Memory B cell (primary cell): ENCODE data around the gene SCD5.

ENCODE experiments used
- ATAC-seq: fragments of 150-1000 bp; cut with Tn5 transposase; 2 replicates; pipeline ENCODE4 v1.10.0; 2021; ENCODE audit warnings: low read depth, mild to moderate bottlenecking, moderate library complexity
- DNase-seq, 2 donors: peaks; one replicate each; pipeline ENCODE4 v3.0.0; 2022; ENCODE audit warnings: low spot score in 2 of 2
- H3K27ac Mint-ChIP-seq: one replicate; pipeline ENCODE4 v1.8.0; 2022; ENCODE audit warnings: mild to moderate bottlenecking, moderate library complexity, mixed read lengths
- H3K27me3 Mint-ChIP-seq: one replicate; pipeline ENCODE4 v1.8.0; 2022; ENCODE audit warnings: mixed read lengths
- H3K36me3 Mint-ChIP-seq: one replicate; pipeline ENCODE4 v1.8.0; 2022; ENCODE audit warnings: mild to moderate bottlenecking, mixed read lengths
- H3K4me1 Mint-ChIP-seq: one replicate; pipeline ENCODE4 v1.8.0; 2022; ENCODE audit warnings: mixed read lengths
- H3K4me3 Mint-ChIP-seq: one replicate; pipeline ENCODE4 v1.8.0; 2022; ENCODE audit warnings: mild to moderate bottlenecking, moderate library complexity, mixed read lengths
- H3K9me3 Mint-ChIP-seq: one replicate; pipeline ENCODE4 v1.8.0; 2022; ENCODE audit warnings: mixed read lengths

Gene SCD5

DNA sequence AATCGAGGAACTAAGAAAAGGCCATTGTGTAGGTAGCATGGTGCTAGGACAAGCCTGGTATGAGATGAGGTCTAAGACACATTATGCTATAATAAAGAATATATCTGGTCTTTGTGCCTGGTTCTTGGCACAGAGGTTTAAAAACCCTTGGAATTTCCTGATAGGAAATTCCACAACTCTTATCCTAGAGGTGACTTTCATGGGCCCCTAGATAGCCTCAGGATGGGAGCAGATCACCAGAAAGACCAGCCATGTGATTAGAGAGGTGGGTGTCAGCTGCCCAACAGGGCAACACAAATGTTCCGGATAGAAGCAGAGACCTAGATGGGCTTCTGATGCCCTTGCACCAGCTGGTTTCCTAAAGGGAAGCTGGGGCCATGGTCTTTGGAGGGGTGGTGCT lies 107.2 kb downstream of the SCD5 start:
- Mint-ChIP-seq H3K4me3 (no peak overlapping the region), H3K27me3 (peaks cover 4% of the 10 kb centered on the region), H3K27ac (no peak overlapping the region)

DNA sequence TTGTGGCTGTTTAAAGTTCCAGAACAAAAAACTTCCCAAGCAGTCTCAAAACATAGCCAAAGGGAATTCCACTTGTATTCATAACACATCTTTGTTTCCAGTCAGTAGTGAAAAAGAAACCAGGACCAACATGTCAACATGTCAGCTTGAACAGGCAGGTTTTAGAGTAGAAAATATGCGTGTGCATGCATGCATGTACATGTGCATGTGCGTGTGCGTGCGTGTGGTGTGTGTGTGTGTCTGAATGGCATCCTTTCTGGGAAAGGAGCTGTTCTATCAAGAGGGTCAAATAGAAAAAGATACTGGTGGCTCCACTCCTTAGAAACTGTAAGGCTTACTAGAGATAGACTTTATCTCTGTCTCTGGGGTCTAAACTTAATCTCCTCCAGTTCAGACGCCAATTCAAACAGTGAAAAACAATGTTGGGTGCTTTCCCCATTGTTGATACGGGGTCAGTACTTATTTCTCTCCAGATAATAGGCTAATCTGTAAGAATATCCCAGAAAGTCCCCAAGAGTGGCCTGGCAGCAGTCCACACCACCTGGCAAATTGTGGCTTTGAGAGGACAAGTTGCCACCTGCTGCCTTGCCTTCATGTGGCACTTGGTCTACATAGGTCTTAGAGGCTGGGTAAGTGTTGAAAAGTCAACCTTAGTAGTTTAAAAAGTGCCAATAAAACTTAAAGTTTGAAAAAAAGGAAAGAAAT lies 110.4 kb downstream of the SCD5 start:
- H3K9me3 Mint-ChIP-seq, result no peaks in the 10 kb centered on the region
- H3K4me1 Mint-ChIP-seq, result no peaks in the 10 kb centered on the region
- no peaks in the 10 kb centered on the region for H3K36me3 Mint-ChIP-seq
- no peak for DNase-seq
- ATAC-seq, result no peak
- H3K4me3 Mint-ChIP-seq, result no peak overlapping the region
- H3K27ac Mint-ChIP-seq, result no peak overlapping the region
- peaks cover 8% of the 10 kb centered on the region for H3K27me3 Mint-ChIP-seq

More for the DNA sequence above, 107.2 kb downstream of the SCD5 start:
- Mint-ChIP-seq H3K9me3 (no peaks in the 10 kb centered on the region), H3K36me3 (no peaks in the 10 kb centered on the region), H3K4me1 (no peaks in the 10 kb centered on the region)
- no peak for ATAC-seq
- DNase-seq, result no peak

DNA sequence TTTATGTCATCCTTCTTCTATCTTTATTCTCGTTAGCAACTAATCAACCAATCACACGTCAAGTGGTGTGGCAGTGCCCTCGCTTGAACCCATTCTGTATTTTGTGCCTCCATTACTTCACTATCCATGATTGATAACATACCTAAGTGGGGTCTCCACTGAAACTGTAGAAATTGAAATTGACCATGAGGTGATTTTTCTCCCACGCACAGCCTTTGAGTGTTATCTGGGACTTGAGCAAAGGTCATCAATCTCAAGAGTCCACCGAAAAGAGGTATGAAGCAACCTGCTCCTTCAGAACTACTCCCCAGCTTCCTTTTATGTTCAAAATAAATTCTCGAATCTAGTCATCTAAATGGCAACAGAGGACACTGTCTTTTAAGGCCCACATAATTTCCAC lies 111.1 kb downstream of the SCD5 start:
- Mint-ChIP-seq H3K36me3 (no peaks in the 10 kb centered on the region), H3K27me3 (peaks cover 7% of the 10 kb centered on the region), H3K9me3 (no peaks in the 10 kb centered on the region)

DNA sequence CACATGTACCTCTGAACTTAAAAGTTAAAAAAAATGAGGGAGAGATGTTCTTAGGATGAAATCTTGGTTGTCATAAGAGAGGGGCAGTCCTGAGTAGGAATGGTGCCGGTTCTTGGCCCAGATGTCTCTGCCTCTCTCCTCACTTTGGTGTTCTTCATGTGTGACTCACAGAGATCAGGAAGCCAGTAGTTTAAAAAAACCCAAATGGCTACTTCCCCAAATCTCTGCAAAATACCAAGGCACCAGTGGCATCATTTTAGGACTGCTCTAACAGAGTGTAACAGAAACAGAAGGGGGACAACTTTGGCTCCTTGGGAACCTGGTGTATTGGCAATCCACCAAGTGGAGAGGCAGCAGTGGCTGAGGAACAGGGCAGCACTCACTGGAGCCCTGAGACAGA lies 116.8 kb downstream of the SCD5 start:
- no peaks in the 10 kb centered on the region for H3K9me3 Mint-ChIP-seq
- DNase-seq (no peak), ATAC-seq (no peak)
- peaks cover 13% of the 10 kb centered on the region for H3K27me3 Mint-ChIP-seq
- H3K27ac Mint-ChIP-seq, result no peak overlapping the region
- H3K4me3 Mint-ChIP-seq, result no peak overlapping the region
- H3K4me1 Mint-ChIP-seq, result no peaks in the 10 kb centered on the region
- no peaks in the 10 kb centered on the region for H3K36me3 Mint-ChIP-seq

More for the DNA sequence above, 111.1 kb downstream of the SCD5 start:
- no peak for ATAC-seq
- no peaks in the 10 kb centered on the region for H3K4me1 Mint-ChIP-seq
- DNase-seq, result no peak
- H3K4me3 Mint-ChIP-seq, result no peak overlapping the region
- no peak overlapping the region for H3K27ac Mint-ChIP-seq

DNA sequence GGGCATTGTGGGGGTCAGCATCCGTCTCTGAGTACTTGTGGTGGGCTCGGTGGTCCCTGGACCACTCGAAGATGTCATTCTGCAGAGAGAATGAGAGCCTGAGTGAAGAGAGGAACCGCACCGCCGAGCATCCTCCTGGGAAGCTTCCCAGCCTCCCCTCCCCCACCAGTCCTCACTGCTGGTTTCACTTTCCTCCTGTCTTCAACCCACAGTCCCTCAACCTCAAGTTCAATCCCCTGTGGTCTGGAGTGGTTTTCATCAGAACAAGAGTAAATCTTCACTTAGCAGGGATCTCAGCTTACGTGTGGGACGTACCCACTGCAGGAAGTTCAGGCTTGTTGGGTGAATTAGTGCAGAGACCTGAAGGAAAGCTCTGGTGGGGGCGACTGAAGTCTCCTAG lies 117.8 kb downstream of the SCD5 start:
- H3K4me3 Mint-ChIP-seq, result no peak overlapping the region
- no peaks in the 10 kb centered on the region for H3K36me3 Mint-ChIP-seq
- peaks cover 13% of the 10 kb centered on the region for H3K27me3 Mint-ChIP-seq
- H3K27ac Mint-ChIP-seq, result no peak overlapping the region
- no peaks in the 10 kb centered on the region for H3K9me3 Mint-ChIP-seq
- H3K4me1 Mint-ChIP-seq, result no peaks in the 10 kb centered on the region
- no peak for DNase-seq
- no peak for ATAC-seq

DNA sequence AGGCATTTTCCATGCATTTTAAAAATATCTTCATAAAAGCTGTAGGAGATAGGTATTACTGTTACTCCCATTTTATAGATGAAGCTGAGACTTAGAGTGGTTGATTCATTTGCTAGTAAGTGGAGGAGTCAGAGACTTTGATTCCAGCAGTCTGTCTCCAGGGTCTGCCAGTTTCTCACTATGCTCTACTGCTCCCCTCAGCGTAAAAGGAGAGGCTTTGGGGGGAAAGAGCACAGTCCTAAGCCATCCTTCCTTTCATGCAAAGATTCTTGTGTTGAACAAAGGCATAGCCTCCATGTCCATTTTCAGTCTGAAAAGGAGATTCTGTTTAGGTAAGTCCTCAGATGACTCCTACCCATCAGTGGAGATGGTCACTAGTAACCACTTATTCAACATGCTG lies 119.1 kb downstream of the SCD5 start:
- Mint-ChIP-seq H3K4me1 (no peaks in the 10 kb centered on the region), H3K9me3 (peaks cover 2% of the 10 kb centered on the region), H3K4me3 (no peak overlapping the region), H3K27ac (no peak overlapping the region), H3K27me3 (peaks cover 10% of the 10 kb centered on the region), H3K36me3 (no peaks in the 10 kb centered on the region)
- ATAC-seq (no peak), DNase-seq (no peak)

DNA sequence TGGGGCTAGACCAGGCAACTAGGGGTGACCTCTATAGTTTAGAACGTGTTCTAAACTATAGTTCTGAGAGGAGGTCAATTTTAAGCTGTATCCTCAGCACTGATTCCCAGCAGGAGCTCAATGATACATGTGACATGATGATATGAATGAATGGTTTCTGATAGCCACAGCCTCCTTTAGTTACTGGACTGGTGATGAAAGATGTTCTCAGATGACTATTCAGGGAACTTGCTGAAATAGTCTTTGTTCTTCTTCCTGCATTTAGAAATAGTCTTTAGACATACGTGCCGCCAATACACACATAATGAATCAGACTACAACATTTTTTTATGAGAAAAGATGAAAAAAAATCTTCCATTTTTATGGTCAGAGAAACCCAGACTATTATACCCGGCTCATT lies 120.5 kb downstream of the SCD5 start:
- DNase-seq (no peak), ATAC-seq (no peak)
- no peaks in the 10 kb centered on the region for H3K4me1 Mint-ChIP-seq
- H3K9me3 Mint-ChIP-seq, result peaks cover 2% of the 10 kb centered on the region
- peaks cover 8% of the 10 kb centered on the region for H3K27me3 Mint-ChIP-seq
- H3K27ac Mint-ChIP-seq, result no peak overlapping the region
- no peak overlapping the region for H3K4me3 Mint-ChIP-seq
- no peaks in the 10 kb centered on the region for H3K36me3 Mint-ChIP-seq

DNA sequence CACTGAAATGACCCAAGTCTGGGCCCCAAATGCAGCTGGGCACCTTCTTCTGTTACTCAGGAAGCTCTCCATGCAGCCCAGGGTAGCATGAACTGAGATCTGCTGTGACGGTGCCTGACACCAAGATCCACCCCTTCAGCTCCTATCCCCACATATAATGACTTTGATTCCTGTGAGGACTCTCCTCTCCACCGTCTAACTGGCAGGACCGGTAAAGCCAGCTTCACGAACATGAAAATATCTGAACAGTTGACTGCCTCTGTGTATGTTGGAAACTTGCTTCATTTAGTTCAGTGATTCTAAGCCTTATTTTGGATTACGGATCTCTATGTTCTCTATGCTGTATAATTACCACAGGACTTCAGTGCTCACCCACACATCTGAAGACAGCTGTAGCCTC lies 121.3 kb downstream of the SCD5 start:
- ATAC-seq, result no peak
- Mint-ChIP-seq H3K27ac (no peak overlapping the region), H3K9me3 (peaks cover 2% of the 10 kb centered on the region)

DNA sequence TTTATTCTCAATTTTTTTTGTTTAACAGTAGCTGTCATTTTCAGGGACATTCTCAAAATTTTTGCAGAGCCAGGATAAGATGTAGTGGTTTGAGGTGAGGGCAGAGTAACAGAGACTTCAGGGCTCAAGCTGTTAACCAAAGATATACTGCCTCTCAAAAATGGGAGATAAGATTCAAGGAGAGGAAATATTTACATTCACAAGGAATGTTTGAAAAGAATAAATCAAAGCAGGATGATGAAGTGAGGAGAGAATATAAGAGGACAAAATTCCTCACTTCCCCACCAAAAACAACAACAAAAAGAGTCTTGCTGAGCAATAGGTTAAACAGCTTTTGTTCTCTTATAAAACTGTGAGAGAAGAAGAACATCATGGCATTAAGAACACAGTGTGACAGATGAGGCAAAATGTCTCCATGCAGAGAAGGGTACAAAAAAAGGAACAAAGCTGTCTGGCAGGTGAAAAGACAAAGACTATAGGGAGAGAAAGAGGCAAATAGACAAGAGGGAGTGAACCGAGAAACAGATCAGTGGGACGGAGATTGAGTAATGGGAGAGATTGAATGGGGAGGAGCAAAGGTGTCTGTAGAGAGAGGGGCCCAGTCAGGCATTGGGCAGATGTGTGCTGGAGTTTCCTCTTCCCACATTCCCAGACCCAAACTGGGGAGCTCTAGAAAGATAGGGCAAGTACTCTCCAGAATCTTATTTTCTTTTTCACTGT lies 130.7 kb downstream of the SCD5 start:
- DNase-seq, result no peak
- no peak overlapping the region for H3K4me3 Mint-ChIP-seq
- peaks cover 6% of the 10 kb centered on the region for H3K27me3 Mint-ChIP-seq
- peaks cover 12% of the 10 kb centered on the region for H3K9me3 Mint-ChIP-seq
- H3K36me3 Mint-ChIP-seq, result peaks cover 5% of the 10 kb centered on the region
- ATAC-seq, result no peak
- H3K27ac Mint-ChIP-seq, result no peak overlapping the region
- H3K4me1 Mint-ChIP-seq, result no peaks in the 10 kb centered on the region

More for the DNA sequence above, 121.3 kb downstream of the SCD5 start:
- Mint-ChIP-seq H3K27me3 (peaks cover 8% of the 10 kb centered on the region), H3K4me3 (no peak overlapping the region), H3K36me3 (no peaks in the 10 kb centered on the region), H3K4me1 (no peaks in the 10 kb centered on the region)
- DNase-seq, result no peak

DNA sequence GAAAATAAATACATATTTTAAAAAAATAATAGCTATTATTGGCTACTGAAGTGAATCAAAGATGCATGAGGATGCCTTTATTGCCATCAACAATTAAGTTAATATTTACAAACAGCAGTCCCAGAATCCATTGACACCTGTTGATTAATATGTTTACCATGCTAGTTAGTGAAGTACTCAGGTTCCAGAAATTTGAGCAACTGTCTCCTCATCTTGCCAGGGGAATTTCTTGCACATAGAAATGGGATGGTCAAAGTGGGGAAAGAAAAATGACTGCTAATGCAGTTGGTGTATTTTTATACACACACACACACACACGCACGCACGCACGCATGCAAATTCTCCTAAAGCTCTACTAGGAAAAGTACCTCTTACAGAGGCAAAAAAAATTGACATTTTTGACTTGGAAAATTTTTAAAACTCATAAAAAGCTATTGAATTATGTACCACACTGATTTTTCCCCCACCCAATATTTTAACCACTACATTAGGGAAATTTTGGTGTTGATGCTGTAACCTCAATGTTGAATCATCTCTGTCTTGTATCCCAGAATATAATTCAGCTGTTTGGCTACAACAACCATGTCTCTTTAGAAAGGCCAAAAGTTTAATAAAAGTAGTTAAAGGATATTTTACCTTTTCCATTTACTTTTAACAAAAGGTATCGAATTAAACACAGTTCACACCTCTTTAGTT lies 131.5 kb downstream of the SCD5 start:
- H3K27me3 Mint-ChIP-seq, result peaks cover 7% of the 10 kb centered on the region
- no peak overlapping the region for H3K27ac Mint-ChIP-seq
- peaks cover 12% of the 10 kb centered on the region for H3K9me3 Mint-ChIP-seq
- no peak overlapping the region for H3K4me3 Mint-ChIP-seq
- ATAC-seq (no peak), DNase-seq (no peak)
- peaks cover 5% of the 10 kb centered on the region for H3K36me3 Mint-ChIP-seq
- no peaks in the 10 kb centered on the region for H3K4me1 Mint-ChIP-seq

DNA sequence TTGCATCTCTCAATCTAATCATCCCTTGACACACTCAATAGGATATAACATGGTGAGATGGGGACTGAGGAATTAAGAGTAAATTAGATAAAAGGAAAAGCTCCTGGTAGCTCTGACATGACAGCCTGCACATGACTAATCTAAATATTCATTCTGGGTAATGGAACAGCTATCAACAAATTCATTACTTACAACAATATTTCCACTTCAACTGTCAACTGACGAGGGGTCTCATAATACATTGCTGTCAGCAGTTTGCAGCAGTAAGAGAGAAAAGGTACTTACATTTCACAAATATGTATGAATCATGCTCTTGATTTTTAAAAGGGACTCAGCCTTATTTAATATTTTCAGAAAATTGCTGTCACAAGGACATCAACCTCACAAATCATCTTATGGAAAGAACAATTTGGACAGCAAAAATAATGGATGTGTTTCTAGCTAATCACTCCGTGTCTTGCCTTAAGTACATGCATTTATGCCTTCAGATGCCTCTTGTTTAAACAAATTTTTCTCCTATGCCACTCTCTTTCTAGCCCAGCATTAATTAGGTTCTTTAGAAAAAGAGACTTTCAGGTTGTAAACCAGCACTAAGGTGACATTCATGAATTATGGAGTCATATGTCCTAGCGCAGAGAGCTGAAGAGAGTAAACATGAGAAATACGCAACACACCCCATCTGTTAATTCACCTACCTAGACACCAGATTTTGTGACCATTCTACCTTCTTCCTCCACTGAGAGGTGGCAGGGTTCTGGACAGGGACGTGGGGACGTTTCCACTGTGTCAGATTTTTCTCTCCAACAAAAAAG lies 137.2 kb downstream of the SCD5 start:
- H3K27me3 Mint-ChIP-seq, result peaks cover 13% of the 10 kb centered on the region
- peaks cover 1% of the 10 kb centered on the region for H3K36me3 Mint-ChIP-seq
- no peak for ATAC-seq
- no peak overlapping the region for H3K4me3 Mint-ChIP-seq
- H3K9me3 Mint-ChIP-seq, result peaks cover 4% of the 10 kb centered on the region
- no peak overlapping the region for H3K27ac Mint-ChIP-seq
- DNase-seq, result no peak
- no peaks in the 10 kb centered on the region for H3K4me1 Mint-ChIP-seq

DNA sequence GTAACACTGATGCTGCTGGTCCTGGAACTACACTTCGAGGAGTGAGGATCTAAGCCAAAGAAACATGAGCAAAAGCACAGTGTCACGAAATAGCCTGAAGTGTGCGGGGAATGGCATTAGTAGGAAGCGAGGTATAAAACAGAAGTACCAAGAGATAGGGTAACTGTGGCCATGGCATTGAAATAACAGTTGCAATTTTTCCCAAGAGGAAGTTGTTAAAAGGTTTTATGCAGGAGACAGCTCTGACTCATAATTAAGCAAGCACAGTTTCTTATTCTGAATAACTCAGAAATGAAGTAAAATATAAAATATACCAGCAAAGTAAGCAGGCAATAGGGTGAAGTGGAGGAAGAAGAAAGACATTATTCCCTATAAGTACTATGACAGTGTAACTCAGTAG lies 146.5 kb downstream of the SCD5 start:
- H3K27me3 Mint-ChIP-seq, result no peaks in the 10 kb centered on the region
- DNase-seq, result no peak
- H3K27ac Mint-ChIP-seq, result no peak overlapping the region
- H3K4me1 Mint-ChIP-seq, result no peaks in the 10 kb centered on the region
- no peak for ATAC-seq
- no peak overlapping the region for H3K4me3 Mint-ChIP-seq
- H3K9me3 Mint-ChIP-seq, result no peaks in the 10 kb centered on the region
- H3K36me3 Mint-ChIP-seq, result no peaks in the 10 kb centered on the region

DNA sequence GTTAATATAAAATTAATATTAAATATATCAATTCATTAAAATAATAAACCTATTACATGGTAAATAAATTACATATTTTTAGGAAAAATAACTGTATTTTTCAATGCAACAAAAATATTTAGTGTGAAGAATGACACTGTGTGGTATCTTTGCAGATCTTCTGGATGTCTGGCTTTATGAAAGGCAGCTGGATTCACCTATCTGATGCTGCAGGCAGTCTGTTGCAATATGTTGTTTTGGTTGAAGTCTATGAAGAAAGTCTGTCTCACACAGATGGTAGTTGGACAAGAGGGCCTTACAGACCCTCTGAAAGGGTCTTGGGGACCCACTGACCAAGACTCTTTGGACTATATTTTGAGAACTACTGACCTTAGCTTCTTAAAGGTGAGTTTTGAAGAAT lies 147.7 kb downstream of the SCD5 start:
- Mint-ChIP-seq H3K36me3 (no peaks in the 10 kb centered on the region), H3K4me3 (no peak overlapping the region), H3K9me3 (no peaks in the 10 kb centered on the region), H3K27me3 (no peaks in the 10 kb centered on the region), H3K4me1 (no peaks in the 10 kb centered on the region), H3K27ac (no peak overlapping the region)
- DNase-seq (no peak), ATAC-seq (no peak)

DNA sequence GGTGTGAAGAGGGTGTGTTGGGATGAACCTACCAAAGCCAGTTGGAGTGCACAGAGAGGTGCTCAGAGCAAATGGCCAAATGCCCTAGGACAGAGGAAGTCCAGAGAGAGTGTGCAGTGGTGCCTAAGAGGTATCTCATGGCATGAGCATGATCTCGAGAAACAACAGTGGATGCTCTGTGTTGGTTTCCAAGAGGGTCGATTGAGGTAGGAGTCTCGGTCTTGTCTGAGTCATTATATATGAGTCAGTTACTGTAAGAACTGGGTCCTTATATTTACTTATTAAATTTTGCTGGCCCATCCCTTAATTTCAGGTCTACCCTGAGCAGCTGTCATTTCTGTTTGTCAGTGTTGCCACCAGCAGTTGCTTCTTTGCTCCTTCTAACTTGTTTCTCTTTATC lies 150.2 kb downstream of the SCD5 start:
- no peaks in the 10 kb centered on the region for H3K36me3 Mint-ChIP-seq
- no peaks in the 10 kb centered on the region for H3K9me3 Mint-ChIP-seq
- no peak overlapping the region for H3K27ac Mint-ChIP-seq
- no peaks in the 10 kb centered on the region for H3K4me1 Mint-ChIP-seq
- H3K27me3 Mint-ChIP-seq, result peaks cover 2% of the 10 kb centered on the region
- no peak for ATAC-seq
- no peak for DNase-seq
- H3K4me3 Mint-ChIP-seq, result no peak overlapping the region
